8988T (cell line): ENCODE results near the gene TBC1D22B.

Experiments
- DNase-seq: peaks from one replicate; pipeline ENCODE4 v3.0.0; 2011

Gene TBC1D22B

GRCh38 chr6:37362101-37362828 is 104.7 kb downstream of the TBC1D22B start:
- no peak for DNase-seq

GRCh38 chr6:37365791-37366190 is 108.2 kb downstream of the TBC1D22B start:
- DNase-seq = no peak

DNA sequence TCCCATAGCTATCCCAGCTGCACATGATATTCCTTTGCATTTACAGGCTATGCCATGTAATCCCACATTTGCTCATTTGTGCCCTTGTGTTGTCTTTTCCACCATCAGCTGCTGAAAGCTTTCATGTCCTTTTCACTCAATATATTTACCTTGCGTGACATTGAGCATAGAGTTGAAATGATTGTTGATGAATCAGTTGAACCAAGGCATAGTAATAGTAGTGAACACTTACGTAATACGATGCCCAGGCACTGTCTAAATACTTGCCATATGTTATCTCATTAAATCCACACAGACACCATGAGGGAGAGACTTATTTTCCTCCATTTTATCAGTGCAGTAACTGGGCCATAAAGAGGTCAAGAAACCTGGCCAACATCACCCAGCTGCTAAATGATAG is 109.3 kb downstream of the TBC1D22B start:
- no peak for DNase-seq

DNA sequence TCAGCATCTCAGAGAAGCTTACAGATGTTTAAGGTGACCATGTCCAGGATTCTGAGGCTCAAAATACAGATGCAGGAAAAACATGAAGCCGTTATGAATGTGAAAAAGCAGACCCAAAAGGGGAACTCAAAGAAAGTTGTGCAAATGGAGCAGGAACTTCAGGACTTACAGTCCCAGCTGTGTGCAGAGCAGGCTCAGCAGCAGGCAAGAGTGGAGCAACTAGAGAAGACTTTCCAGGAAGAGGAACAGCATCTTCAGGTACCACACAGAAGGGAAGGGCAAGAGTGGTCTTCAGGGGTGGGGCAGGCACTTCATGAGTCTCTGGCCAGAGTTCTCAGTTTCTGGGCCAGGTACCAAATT is 111.4 kb downstream of the TBC1D22B start:
- no peak for DNase-seq

GRCh38 chr6:37369321-37370201 is 112.0 kb downstream of the TBC1D22B start:
- no peak for DNase-seq

DNA sequence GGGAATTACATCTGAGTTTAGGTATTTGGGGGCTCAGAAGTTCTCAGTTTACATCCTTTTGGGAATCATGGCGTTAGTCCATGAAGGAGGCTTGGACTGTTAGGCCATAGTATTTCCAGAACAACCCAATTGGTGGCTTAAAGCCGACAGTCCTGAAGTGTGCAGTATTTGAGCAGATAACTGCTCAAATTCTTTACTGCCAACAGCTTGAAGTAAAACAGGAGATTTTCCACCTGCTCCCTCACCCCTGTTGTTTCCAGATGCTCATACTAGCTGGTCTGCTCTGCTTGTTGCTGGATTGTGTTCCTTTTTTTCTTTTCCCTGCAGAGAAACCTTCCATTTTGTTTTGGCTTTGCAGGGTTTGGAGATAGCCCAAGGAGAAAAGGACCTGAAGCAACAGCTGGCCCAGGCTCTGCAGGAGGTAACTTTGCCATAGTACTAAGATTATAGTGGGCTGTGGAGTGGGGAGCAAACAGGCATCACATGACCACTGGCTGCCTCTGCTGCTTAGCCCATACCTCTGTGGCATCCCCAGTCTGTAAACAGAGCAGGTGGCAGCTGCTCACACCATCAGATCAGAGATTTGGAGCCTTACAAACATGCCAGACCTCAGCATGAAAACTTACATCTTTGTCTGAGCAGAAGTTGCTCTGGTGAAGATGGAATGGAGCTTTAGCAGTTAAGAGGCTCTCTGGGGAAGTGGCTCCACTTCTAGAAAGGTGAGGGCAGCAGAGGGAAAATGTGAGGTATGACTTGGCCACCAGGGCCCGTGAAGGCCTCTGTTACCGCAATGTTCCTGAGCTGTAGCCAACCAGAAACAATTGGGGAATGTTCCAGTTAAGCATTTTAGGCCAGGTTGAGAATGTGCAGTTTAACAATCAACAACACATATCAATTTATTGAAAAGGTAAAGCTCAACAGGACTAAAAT is 113.8 kb downstream of the TBC1D22B start:
- no peak for DNase-seq

- DNase-seq = no peak
Observed at GRCh38 chr6:37372116-37372515, 114.5 kb downstream of the TBC1D22B start.

DNA sequence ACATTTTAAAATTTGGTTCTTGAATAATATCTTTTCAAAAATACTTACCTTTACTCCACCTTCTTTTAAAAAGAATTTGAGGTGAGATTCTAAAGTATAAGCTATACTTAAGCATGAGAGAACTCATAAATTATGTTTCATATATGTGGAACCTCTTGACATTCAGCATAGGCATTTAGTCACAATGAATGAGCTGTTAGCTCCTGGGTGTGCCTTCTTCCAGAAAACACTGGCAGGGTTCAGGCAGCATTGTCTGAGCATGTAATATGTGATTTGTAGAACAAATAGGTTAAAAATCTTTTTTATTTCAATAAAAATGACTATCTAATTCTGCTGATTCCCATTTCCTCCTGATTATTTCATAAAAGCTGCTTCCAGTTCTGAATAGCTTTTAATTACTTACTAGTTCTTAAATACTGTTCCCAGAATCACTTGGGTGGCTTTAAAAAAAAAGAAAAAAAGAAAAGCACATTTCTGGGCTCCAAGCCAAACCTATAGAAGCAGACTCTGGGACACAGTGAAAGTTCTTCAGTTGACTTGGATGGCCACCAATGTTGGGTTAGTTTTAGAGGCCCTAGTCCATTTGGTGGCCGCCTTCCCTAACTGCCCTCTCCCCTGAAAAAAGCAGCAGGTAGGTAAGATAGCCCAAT is 116.4 kb downstream of the TBC1D22B start:
- no peak for DNase-seq

DNA sequence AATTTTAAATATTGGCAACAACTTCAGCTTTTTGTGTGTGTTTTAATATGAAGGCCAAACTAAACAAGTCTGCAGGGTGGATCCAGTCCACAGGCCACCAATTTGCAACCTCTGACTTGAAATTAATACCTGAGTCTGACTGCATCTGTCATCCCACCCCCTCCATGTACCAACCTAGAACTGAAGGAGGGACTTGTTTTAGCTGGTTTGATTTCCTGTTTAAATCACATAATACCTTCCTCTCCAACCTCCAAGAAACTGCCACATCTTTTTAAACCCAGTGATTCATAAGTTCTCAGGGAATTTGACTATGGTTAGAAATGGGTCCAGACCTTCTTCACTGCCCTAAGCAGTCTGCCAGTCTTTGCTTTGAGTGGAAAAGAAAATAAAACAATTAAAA is 117.8 kb downstream of the TBC1D22B start:
- no peak for DNase-seq

- DNase-seq = no peak
Observed at GRCh38 chr6:37376078-37376743, 118.6 kb downstream of the TBC1D22B start.

GRCh38 chr6:37381579-37381978 is 124.0 kb downstream of the TBC1D22B start:
- peak; percentile 18 for DNase-seq
